ENCODE results near the gene RESP18.

GRCh38 chr2:219296631-219297391 lies 35.7 kb downstream of the RESP18 start:
- no peak for TF ChIP-seq CTCF (conservative IDR thresholded peaks at IDR 0.05 in 1 of 2, IDR thresholded peaks at IDR 0.05 in 1 of 2; ENCODE audit: extremely low read depth in 1 of 2, insufficient read depth in 1 of 2, low read depth in 1 of 2, low read length in 2 of 2)
- no peak for TF ChIP-seq EZH2 (IDR thresholded peaks at IDR 0.05; ENCODE audit: borderline replicate concordance, low read length)
